Keratinocyte (primary cell): ENCODE data around the gene SNX20.

Experiments
- EZH2 ChIP-seq: IDR thresholded peaks from one replicate; pipeline ENCODE4 v1.6.1; 2012; ENCODE audit warnings: inconsistent platforms, mild to moderate bottlenecking, low read length, moderate library complexity
- TF ChIP-seq, protein P1 (sequence below), 3 experiments: IDR thresholded peaks in 1 of 3; conservative IDR thresholded peaks in 1 of 3; optimal IDR thresholded peaks in 1 of 3; 2 replicates in 2 of 3; 3 replicates in 1 of 3; pipeline versions ENCODE3 to v1.5.1; 2011; ENCODE audit warnings: low read length in 3 of 3, mild to moderate bottlenecking in 3 of 3, moderate library complexity in 2 of 3, control low read depth in 1 of 3, inconsistent platforms in 1 of 3; ENCODE audit not compliant: insufficient read depth in 2 of 3; ENCODE audit errors: extremely low read depth in 1 of 3

DNA sequence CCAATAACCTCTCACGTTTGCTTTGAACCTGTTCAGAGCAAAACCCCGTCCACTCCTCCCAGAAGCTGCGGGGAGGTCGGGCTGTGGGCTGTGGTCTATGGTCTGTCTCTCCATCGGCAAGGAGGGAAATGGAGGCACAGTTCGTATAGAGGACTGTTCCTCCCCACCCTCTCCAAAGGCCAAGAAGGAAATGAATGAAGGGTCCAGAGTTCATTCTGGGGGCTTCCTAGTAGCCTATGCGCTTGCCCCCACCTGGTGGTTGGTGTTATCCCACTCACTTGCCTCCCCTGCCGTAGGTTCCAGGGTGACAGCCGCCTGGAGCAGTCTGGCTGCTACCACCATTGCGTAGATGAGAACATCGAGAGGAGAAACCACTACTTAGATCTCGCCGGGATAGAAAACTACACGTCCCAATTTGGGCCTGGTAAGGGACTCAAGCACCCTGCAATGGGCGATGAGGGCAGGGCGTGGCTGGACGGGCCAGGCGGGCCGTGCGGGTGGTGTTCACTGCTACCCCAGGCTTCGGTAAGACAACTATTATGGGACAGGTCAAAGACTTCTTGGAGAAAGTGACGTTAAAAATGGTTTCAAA lies 49.0 kb downstream of the SNX20 start:
- TF ChIP-seq, protein P1, sequence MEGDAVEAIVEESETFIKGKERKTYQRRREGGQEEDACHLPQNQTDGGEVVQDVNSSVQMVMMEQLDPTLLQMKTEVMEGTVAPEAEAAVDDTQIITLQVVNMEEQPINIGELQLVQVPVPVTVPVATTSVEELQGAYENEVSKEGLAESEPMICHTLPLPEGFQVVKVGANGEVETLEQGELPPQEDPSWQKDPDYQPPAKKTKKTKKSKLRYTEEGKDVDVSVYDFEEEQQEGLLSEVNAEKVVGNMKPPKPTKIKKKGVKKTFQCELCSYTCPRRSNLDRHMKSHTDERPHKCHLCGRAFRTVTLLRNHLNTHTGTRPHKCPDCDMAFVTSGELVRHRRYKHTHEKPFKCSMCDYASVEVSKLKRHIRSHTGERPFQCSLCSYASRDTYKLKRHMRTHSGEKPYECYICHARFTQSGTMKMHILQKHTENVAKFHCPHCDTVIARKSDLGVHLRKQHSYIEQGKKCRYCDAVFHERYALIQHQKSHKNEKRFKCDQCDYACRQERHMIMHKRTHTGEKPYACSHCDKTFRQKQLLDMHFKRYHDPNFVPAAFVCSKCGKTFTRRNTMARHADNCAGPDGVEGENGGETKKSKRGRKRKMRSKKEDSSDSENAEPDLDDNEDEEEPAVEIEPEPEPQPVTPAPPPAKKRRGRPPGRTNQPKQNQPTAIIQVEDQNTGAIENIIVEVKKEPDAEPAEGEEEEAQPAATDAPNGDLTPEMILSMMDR (optimal IDR thresholded peaks at IDR 0.05 in 1 of 3, IDR thresholded peaks at IDR 0.05 in 1 of 3, conservative IDR thresholded peaks at IDR 0.05 in 1 of 3; ENCODE audit: extremely low read depth in 1 of 3, insufficient read depth in 2 of 3, low read length in 3 of 3) = no peak
- no peak for TF ChIP-seq EZH2
